HG02970 (cell line): ENCODE measurements around the gene FAM163B.
"Not testable (repeated sequence)": the region's sequence is repeated elsewhere in the genome, so short reads cannot be mapped to it uniquely, and the experiment has no call there.

Experiments
- ATAC-seq: cut with Tn5 transposase; IDR thresholded peaks from one replicate; pipeline ENCODE4 v1.9.1; 2021; ENCODE audit warnings: mild to moderate bottlenecking, moderate library complexity, moderate number of reproducible peaks; ENCODE audit not compliant: unreplicated experiment, low FRiP score

The FAM163B gene

GRCh38 chr9:133640580-133641395, 31.6 kb upstream of the FAM163B start:
- no peak for ATAC-seq

- no peak for ATAC-seq
Observed at GRCh38 chr9:133640160-133640559, 31.0 kb upstream of the FAM163B start.

- ATAC-seq: no peak
Observed at GRCh38 chr9:133639613-133640012, 30.4 kb upstream of the FAM163B start.

DNA sequence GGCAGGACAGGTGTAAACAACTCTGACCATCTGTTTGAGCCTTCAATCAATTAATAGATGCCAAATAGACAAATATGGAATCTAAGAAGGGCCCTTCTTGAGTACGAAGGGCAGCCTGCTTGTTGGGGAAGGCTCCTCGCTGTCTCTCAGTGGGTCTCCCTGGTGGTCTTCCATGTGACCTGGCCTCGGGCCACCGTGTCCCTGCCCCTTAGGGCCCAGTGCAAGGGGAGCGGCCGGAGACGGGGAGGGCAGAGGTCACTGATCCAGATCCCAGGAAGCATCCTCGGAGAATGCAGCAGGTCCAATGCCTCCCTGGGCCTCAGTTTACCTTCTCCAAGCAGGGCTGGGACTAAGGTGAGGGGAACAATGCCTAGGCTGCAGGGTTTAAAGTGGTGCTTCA, 29.5 kb upstream of the FAM163B start:
- ATAC-seq: no peak

GRCh38 chr9:133638076-133638475, 28.9 kb upstream of the FAM163B start:
- no peak for ATAC-seq

DNA sequence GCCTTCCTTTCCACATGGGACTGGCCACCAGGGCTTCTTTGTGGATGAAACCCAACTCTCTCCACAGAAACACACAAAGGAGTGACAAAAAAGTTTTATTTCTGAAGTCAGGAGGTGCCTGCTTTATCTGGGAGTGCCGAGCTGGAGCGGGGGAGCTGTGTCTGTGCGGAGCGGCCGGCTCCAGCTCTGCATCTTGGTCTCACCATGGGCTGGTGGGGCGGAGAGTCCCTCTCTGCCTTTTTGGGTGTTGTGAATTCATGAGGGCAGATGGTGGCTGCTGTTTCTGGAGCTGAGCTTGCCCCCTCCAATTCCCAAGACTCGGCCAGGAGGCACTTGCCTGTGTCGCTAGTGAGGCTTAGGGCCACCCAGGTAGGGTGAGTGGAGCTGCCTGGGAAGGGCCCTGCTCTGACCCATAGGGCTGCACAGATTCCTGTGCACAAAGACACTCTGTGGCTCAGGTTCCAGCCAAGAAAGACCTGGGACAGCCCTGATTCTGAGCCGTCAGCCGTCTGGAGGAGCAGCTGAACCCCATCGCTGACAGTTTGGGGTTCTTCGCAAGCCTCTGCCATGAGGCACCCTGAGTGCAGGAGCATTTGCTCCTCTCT, 28.4 kb upstream of the FAM163B start:
- no peak for ATAC-seq

DNA sequence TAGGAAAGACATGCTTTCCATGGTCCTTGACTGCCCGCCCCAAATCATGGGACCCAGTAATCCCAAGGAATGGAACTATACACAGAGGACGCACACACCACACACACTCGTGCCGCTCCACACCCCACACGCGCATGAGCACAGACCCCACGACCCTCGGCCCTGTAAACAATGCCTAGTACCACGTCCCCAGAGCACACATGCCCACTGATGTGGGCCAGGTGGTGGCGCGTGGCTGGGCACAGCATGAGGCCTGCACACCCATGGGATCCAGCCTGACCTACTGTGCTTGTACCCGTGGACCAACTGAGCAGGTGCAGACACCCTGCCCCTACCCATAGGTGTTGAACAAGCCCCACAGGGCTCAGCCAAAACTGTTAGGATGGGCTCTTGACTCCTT, 27.7 kb upstream of the FAM163B start:
- no peak for ATAC-seq

DNA sequence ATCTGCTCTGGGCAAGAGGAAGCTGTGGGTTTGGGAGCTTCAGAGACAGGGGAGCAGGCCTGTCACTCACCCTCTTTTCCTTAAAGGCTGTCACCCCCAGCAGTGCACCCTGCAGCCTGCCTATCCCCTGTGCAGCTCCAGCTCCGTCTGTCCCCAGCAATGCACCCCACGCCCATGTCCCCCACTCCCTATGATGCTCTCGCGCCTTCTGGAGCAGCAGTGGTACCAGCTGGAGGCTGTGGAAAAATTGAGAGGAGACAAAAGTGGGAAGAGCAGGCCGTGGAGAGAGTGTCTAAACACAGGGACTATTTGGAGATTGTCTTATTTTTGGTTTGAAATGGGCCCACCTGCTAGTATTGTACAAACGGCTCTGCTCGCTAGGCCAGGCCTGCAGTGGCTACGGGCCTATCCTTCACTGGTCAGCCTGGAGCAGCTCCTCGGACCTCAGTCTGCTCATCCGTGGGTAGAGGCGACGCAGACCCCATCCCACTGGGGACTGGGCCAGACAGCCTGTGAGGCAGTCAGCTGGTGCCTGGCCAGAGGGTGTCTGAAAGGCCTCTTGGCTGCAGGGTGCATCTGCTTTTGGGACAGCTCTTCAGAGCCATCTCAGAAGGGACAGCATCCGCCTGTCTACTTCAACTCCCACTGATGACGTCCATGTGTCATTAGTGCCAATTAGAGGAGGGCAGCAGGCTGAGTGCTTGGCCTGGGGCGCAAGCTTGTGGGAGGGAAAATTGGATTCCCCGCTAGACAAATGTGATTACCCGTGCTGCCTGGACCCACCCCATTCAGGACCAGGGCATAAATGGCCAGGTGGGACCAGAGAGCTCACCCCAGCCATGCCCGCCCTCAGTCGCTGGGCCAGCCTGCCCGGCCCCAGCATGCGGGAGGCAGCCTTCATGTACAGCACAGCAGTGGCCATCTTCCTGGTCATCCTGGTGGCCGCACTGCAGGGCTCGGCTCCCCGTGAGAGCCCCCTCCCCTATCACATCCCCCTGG, 26.6 kb upstream of the FAM163B start, which contains the start of gene DBH:
Gene DBH (plus strand): TSS at position 831 of the 999 bp plus-strand sequence. CDS start 9 bp downstream, at position 840.
- ATAC-seq: no peak

DNA sequence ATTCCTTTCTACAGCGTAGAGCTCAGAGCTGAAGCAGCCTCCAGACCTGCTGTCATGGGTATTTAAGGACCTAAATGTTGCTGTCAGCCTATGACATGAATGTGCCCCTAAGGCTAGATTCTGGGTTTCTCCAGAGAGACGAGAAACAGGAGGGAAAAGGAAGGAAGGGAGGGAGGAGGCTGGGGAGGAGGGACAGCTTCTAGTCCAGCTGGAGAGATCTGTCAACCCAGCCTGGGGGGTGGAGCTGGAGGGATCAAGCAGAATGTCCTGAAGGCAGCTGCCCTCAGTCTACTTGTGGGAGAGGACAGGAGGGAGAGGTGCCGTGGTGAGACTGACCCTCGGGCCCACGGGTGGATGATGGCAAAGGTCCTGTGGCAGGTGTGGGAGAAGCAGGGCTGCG, 25.9 kb upstream of the FAM163B start:
- ATAC-seq: no peak

DNA sequence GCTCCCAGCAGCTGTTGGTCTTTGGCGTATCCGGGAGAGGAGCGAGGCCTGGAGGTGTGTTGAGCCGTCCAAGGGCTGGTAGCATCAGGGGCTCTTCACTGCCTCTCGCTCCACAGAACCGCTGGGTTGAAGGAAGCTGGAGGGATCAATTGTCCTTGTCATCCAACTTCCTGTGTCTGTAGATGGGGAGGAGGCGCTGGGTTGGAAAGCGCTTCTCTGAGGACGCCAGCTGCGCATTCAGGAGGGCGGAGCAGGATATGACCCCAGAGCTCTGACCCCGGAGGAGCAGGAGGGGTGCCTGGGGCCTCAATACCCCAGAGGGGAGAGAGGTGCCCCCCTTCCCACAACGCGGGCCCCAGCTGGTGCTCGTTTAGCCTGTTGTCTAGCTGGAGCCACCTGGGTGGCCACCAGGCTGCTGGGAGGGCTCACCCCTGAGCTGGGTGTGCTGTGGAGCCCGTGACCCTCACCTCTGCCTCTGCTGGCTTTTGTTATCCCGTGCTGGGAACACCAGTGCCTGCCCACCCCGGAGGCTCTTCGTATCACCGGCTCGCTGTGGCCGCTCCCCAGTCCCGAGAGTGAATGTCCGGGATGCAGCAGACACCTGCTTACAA, 25.0 kb upstream of the FAM163B start:
- no peak for ATAC-seq

DNA sequence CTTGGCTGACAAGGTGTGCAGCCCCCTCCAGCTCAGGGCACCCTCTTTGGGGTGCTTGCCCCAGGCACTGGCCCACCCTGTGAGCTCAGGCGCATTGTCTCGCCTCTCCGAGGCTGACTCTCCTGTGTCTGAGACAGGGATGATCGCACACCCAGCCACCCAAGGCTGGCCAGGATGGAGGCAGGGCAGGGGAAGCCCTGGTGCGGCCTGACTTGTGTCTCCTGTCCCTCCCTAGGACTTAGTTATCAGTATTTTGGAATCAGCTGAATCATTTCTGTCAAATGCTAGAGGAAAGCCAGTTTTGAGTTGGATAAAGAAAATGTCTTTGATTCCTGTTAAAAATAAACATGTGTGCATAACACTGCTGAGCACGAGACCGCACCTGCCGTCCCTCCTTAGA, 24.5 kb upstream of the FAM163B start:
- ATAC-seq: no peak

DNA sequence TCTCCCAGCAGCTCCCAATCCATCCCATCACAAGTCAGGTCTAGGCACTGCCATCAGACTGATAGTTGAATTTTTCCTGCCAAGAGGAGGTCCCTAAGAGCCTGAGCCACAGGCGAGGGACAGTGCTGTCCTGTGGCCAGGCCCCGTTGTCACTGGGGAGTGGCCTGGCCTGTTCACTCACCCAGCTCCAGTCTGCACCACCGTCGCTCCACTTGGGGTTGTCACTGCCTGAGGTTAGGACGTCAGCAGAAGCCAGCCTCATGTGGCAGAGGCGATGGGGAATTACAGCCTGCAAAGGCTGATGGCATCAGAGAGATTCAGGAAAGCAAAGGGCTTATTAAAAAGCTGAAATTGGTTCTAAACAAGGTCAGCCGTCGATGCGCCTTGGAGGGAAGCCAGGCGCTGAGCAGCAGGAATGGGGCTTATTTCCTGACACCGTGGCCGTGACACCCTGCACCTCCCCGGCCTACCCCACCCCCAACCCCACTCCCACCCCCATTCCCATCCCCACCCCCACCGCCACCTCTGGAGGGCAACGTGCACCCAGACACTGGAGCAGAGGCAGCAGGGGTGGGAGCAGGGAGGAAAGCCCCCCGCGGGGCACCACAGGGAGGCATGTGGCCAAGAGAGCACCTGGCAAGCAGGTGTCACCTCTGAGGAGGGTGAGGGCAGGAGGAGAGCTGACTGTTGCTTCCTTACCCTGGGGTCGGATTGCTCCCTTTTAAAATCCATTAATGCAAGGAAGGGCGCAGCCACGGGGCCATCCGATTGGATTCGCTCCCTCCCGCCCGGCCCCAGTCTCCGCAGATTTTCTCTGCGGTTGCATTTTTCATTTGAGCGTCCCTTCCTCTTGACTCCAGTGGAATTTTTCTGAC, 23.9 kb upstream of the FAM163B start:
- no peak for ATAC-seq

DNA sequence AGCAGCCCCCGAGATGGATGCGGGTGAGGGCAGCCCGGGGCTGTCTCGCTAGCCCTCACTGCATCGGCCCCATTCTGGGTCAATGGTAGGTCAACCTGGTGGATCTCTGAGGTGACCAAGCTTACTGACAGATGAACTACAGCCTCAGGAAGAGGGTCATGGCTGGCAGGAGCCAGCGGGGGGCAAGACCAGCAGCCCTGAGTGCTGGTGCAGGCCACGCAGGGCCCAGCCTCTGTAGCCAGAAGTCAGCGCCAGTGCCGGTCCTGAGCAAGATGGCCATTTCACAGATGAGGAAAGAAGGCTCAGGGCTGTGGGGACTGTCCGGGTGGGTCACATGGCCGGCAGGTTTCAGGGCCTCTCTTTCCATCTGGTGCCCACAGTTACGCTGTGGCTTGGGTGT, 21.9 kb upstream of the FAM163B start:
- no peak for ATAC-seq

DNA sequence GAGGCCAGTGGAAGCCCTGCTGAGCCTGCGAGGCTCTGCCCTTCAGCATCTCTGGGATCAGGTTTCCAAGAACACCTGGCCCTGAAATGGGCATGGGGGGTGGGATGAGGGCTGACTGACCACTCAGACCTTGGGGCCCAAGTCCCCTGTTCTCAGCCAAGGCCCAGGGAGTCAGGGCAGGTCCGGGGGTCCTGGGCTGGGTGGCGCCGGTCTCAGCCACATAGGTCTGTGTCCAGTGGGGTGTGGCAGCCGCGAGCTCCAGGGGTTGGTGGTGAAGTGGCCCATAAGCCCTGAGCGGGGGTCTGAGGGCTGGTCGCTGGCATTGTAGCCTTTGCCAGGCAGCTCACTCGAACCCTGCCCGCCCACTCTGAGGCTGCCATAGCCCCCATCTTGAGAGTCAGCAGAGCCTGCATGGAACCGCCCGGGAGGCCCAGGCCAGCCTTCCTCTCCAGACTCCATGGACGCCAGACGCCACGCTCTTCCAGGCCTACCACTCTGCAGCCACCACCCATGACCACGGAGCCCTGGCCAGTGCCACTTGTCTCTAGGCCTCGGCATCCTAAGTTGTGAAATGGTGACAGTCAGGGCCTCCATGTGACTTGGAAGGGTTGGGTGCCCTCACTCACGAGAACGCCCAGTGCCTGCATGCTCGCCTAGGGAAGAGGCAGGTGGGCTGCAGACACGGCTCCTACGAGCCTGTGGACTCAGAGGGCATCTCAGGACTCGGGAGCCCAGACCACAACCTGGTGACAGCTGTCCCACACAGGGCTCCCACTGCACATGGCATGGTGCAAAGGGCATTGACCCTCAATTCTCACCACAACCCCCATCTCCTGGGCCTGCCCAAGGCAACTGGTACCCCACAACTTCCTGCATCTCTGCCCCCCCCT, 20.3 kb upstream of the FAM163B start:
- no peak for ATAC-seq

DNA sequence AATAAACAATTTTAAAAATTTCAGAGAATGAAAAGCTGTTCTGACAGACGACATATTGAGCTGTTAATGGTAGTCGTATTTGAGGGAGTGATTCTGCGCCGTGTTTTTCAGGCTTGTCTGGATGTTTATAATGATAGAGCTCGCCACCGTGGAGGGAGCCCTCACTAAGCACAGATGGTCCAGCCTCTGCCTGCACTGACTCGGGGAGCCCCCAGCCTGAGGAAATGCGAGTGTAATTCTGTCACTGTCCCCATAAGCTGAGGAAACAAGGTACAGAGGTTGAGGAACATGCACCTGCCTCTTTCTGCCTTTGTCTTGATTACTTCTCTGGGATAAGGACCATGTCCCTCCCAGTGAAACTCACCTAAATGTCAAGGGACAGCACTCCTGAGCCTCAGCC, 19.6 kb upstream of the FAM163B start:
- ATAC-seq: no peak

GRCh38 chr9:133627341-133627740, 18.2 kb upstream of the FAM163B start:
- ATAC-seq: no peak

GRCh38 chr9:133626008-133626407, 16.8 kb upstream of the FAM163B start:
- not testable (repeated sequence) for ATAC-seq

DNA sequence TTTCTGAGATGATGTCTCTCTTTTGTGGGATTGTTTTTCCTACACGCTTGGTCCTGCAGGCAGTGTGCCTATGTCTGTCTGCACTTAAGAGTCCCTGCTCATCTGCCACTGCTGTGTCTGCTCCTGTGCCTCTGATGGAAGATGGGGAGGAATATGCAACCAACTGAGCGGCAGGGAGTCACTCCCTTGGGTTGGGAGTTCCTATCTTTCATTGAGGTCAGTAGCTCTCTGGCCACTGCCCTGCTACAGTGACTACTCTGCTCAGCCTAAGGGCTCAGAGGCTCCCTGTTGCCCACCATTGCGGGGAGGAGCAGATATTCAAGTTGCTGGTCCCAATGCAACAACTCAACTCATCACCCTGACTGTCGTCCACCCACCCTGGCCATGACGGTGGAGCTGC, 13.4 kb upstream of the FAM163B start:
- ATAC-seq: no peak
